Testis (tissue), 3 donors: ENCODE measurements around the gene NDNF. TPM values are rescaled to one million over a fixed set of nuclear protein-coding genes. Genes with fewer than 3 reads are reported as not detected.

Experiments
- DNase-seq: peaks from one replicate; pipeline ENCODE4 v3.0.0-alpha.2; 2019
- H3K27ac ChIP-seq, 2 donors: fragments of 200-600 bp; sonication (generic); one replicate each; pipeline ENCODE4 v1.5.1; 2019
- H3K27me3 ChIP-seq: fragments of 200-600 bp; sonication (generic); one replicate; pipeline ENCODE4 v1.5.1; 2019
- H3K36me3 ChIP-seq: fragments of 200-600 bp; sonication (generic); one replicate; pipeline ENCODE4 v1.5.1; 2017; ENCODE audit warnings: low read depth; ENCODE audit errors: missing control alignments
- H3K4me1 ChIP-seq: fragments of 200-600 bp; sonication (generic); one replicate; pipeline ENCODE4 v1.5.1; 2019
- H3K4me3 ChIP-seq, 2 donors: fragments of 200-600 bp; sonication (generic); one replicate each; pipeline ENCODE4 v1.5.1; 2017 to 2019
- H3K9me3 ChIP-seq: fragments of 200-600 bp; sonication (generic); one replicate; pipeline ENCODE4 v1.5.1; 2017
- CTCF ChIP-seq, 3 experiments: fragments of 450-650 bp in 2 of 3; fragments of 200-600 bp in 1 of 3; sonication (generic) in 1 of 3; IDR thresholded peaks; one replicate each; pipeline ENCODE4 v1.5.1; 2016 to 2019; ENCODE audit warnings: antibody characterized with exemption in 3 of 3, mild to moderate bottlenecking in 2 of 3, moderate library complexity in 1 of 3
- POLR2A ChIP-seq: fragments of 450-650 bp; IDR thresholded peaks from one replicate; pipeline ENCODE4 v1.6.1; 2017; ENCODE audit warnings: antibody characterized with exemption, mild to moderate bottlenecking, moderate library complexity
- WGBS, 2 donors: methylation state at CpG; one replicate each; pipeline ENCODE4 v1.1.5; 2018; 5-methylcytosine and 5-hydroxymethylcytosine counted together
- intact Hi-C: fragments of 100-400 bp; cut with DNase I; formaldehyde crosslinking; loops from one replicate; pipeline ENCODE4 v1.15.1; 2023; ENCODE audit warnings: low total_unique reads
- polyA plus RNA-seq: library from polyadenylated mRNA; stranded (reverse); fragments of 350-450 nt; fragmentation: Illumina TruSeq; extraction: RNeasy Lipid Tissue Mini Kit (QIAGEN cat#74804); gene quantifications from one replicate; pipeline ENCODE4 v1.2.3, GENCODE V29; 2014; ENCODE audit warnings: low read depth, low replicate concordance; ENCODE audit not compliant: insufficient read depth
- total RNA-seq, 2 donors: library from RNA; depleted of rRNA; stranded (reverse); fragments of >200 nt; gene quantifications; one replicate each; pipeline ENCODE4 v1.2.3, GENCODE V29; 2016

Gene NDNF
- total and polyA plus RNA-seq, 3 donors from 2014 or later: 3.3 to 20.7 (median 7.6) TPM

DNA sequence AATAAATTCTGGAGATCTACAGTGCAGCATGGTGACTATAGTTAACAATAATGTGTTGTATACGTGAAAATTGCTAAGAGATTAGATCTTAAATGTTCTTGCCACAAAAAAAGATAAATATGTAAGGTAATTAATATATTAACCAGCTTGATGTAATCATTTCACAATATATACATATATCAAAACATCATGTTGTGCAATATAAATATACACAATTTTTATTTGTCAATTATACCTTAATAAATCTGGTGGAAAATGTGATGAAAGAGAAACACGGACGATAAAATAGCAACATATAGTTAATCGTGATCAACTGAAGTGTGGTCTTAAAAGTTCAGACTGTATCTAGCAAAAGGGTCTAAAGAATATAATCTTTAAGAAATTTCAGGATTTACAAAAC, 16.5 kb upstream of the NDNF start:
- Histone ChIP-seq H3K27me3 (no peaks in the 10 kb centered on the region), H3K36me3 (no peaks in the 10 kb centered on the region), H3K9me3 (no peaks in the 10 kb centered on the region), H3K4me1 (no peaks in the 10 kb centered on the region), H3K4me3 (no peak overlapping the region), H3K27ac (no peak overlapping the region)
- no peak for DNase-seq
- 85 to 91% methylated on average over 4 of the region's 4 CpGs for WGBS, 2 donors
- intact Hi-C loops: no loop called here
- no peak for TF ChIP-seq POLR2A

GRCh38 chr4:121079376-121079775, 7.0 kb upstream of the NDNF start:
- Histone ChIP-seq H3K4me3 (no peak overlapping the region), H3K9me3 (no peaks in the 10 kb centered on the region), H3K4me1 (no peaks in the 10 kb centered on the region), H3K27ac (no peak overlapping the region), H3K27me3 (no peaks in the 10 kb centered on the region), H3K36me3 (no peaks in the 10 kb centered on the region)
- TF ChIP-seq POLR2A: no peak
- no peak for TF ChIP-seq CTCF (IDR thresholded peaks at IDR 0.05)
- intact Hi-C loops: no loop called here
- 82 to 90% methylated on average over 1 of the region's 1 CpG for WGBS, 2 donors
- no peak for DNase-seq

- no peaks in the 10 kb centered on the region for H3K36me3 ChIP-seq
- no peak for DNase-seq
- no peaks in the 10 kb centered on the region for H3K27me3 ChIP-seq
- H3K9me3 ChIP-seq: no peaks in the 10 kb centered on the region
- intact Hi-C loops: no loop called here
- TF ChIP-seq POLR2A (no peak), CTCF (IDR thresholded peaks at IDR 0.05) (no peak)
- H3K4me3 ChIP-seq: no peak overlapping the region
- no peaks in the 10 kb centered on the region for H3K4me1 ChIP-seq
- no peak overlapping the region for H3K27ac ChIP-seq
- 82% methylated on average over 5 of the region's 5 CpGs for WGBS, 2 donors
These were observed 5.2 kb upstream of the NDNF start for GRCh38 chr4:121077496-121077895.

GRCh38 chr4:121076416-121076815, 4.1 kb upstream of the NDNF start:
- no peak for DNase-seq
- TF ChIP-seq CTCF (IDR thresholded peaks at IDR 0.05) (no peak), POLR2A (no peak)
- Histone ChIP-seq H3K36me3 (no peaks in the 10 kb centered on the region), H3K27ac (no peak overlapping the region), H3K9me3 (no peaks in the 10 kb centered on the region), H3K4me1 (peaks cover 6% of the 10 kb centered on the region), H3K4me3 (no peak overlapping the region), H3K27me3 (no peaks in the 10 kb centered on the region)
- intact Hi-C loops: no loop called here
- 83 to 86% methylated on average over 6 of the region's 6 CpGs for WGBS, 2 donors

DNA sequence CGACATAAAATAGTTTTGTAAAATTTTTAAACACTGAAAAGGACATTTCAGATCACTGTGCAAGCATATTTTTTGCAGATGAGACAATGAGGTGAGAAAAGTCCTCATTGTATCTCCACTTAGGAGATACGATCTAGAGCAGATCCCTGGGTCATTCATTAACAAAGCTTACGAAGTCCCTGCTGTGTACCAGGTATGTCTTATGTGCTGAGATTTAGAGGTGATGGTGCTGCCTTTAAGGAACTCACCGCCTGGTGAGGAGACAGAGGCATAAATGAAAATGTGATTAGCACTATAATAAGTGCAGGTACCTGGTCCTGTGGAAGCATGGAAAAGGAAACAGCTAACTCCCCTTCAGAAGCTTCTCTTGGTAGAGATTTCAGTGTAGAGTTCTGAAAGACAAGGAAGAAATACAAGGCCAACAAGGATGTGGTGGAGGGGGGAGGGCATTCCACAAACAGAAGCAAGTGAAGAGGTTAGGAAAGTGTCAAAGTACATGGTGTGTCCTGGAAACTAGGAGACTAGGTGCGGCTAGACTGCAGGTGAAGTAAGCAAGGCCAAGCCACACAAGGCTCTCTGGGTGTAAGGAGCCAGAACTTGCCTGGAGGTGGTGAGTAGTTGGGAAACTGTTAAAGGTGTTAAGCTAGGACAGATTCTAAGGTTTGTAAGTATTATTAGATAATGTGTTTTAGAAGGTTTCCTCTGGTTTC, 1.5 kb upstream of the NDNF start:
- no peak for DNase-seq
- TF ChIP-seq POLR2A (no peak), CTCF (IDR thresholded peaks at IDR 0.05) (no peak)
- H3K36me3 ChIP-seq: no peaks in the 10 kb centered on the region
- WGBS, 2 donors: 60 to 64% methylated on average over 5 of the region's 5 CpGs
- no peak overlapping the region for H3K27ac ChIP-seq
- peaks cover 10% of the 10 kb centered on the region for H3K4me1 ChIP-seq
- H3K4me3 ChIP-seq: no peak overlapping the region
- intact Hi-C loops: no loop called here
- no peaks in the 10 kb centered on the region for H3K9me3 ChIP-seq
- H3K27me3 ChIP-seq: no peaks in the 10 kb centered on the region
